ENCODE results near the gene ERC2. TPM values are rescaled to one million over a fixed set of nuclear protein-coding genes. Genes with fewer than 3 reads are reported as not detected.

The ERC2 gene
- total and polyA plus RNA-seq, 2 of the 8 experiments (the other 6 are each of a cell fraction or from before 2014, with no cell fraction given): 16.4 to 22.8 TPM

- H2BK15ac ChIP-seq (ENCODE audit: low read length): no peak overlapping the region
- H3K23me2 ChIP-seq (ENCODE audit: low read depth, low read length): no peaks in the 10 kb centered on the region
- no peak overlapping the region for H2BK5ac ChIP-seq (ENCODE audit: low read depth, low read length)
- H3K9me3 ChIP-seq (ENCODE audit: insufficient read depth in 2 of 2, low read depth in 1 of 2, low read length in 1 of 2): no peaks in the 10 kb centered on the region
- ChIA-PET POLR2A (ENCODE audit: partially characterized antibody) (interaction anchor here (1.0 to 1.3 kb wide), 2 partner anchors 9 to 11 kb away, joined by 3 to 6 read pairs; no protein-coding TSS in a partner anchor), CTCF (ENCODE audit: partially characterized antibody) (interaction anchor here (0.6 to 1.3 kb wide), 4 partner anchors 9 to 56 kb away, joined by 3 to 4 read pairs (median 4); no protein-coding TSS in a partner anchor)
- TF ChIP-seq USF2 (IDR thresholded peaks at IDR 0.05; ENCODE audit: low read length) (no peak), SIN3A (conservative IDR thresholded peaks at IDR 0.05 in 1 of 2, IDR thresholded peaks at IDR 0.05 in 1 of 2; ENCODE audit: low read depth in 1 of 2, low read length in 2 of 2) (no peak)
- FAIRE-seq (no peak), DNase-seq (ENCODE audit: low read depth in 1 of 2, low spot score in 2 of 2) (no peak)
- H3K27me3 ChIP-seq (replicated peaks in 1 of 4; ENCODE audit: control insufficient read depth in 3 of 4, extremely low read depth in 1 of 4, insufficient read depth in 3 of 4, low read length in 3 of 4): no peaks in the 10 kb centered on the region
- no peak overlapping the region for H3K27ac ChIP-seq (ENCODE audit: low read depth, low read length)
- no peak overlapping the region for H3K18ac ChIP-seq (ENCODE audit: extremely low read depth, low read length)
- no peak overlapping the region for H2BK120ac ChIP-seq (replicated peaks; ENCODE audit: low read depth, low read length)
- no peak overlapping the region for H2BK12ac ChIP-seq (ENCODE audit: low read depth, low read length)
- no peaks in the 10 kb centered on the region for H4K20me1 ChIP-seq (replicated peaks in 1 of 2; ENCODE audit: control insufficient read depth in 1 of 2, insufficient read depth in 2 of 2, low read length in 2 of 2)
- no peaks in the 10 kb centered on the region for H3K79me1 ChIP-seq (ENCODE audit: low read depth, low read length)
- H3K9ac ChIP-seq (replicated peaks in 1 of 4; ENCODE audit: extremely low read depth in 1 of 4, low read depth in 3 of 4, low read length in 3 of 4): no peak overlapping the region
- peaks cover 0 to 19% (median 13%) of the 10 kb centered on the region in 4 experiments for H3K4me1 ChIP-seq (replicated peaks in 1 of 4; ENCODE audit: control insufficient read depth in 3 of 4, insufficient read depth in 4 of 4, low read length in 3 of 4)
- 68% methylated on average over 4 of the region's 4 CpGs; no CpG with 5 or more reads in 1 of the 2 experiments for WGBS, 2 experiments (ENCODE audit: extremely low coverage in 1 of 2, insufficient coverage in 1 of 2, insufficient read length in 1 of 2, insufficient replicate concordance in 2 of 2, low coverage in 1 of 2, low lambda C conversion rate in 2 of 2, missing lambda C conversion rate in 1 of 2)
- H3K14ac ChIP-seq (ENCODE audit: insufficient read length): no peak overlapping the region
- no peak overlapping the region for H2AK5ac ChIP-seq (ENCODE audit: low read depth, low read length)
- H3K4ac ChIP-seq (replicated peaks; ENCODE audit: insufficient read length, low read depth, low read length): no peak overlapping the region
- no peak overlapping the region for H4K8ac ChIP-seq (ENCODE audit: extremely low read depth, insufficient read depth, low read length)
- H3K79me2 ChIP-seq (ENCODE audit: control insufficient read depth in 1 of 2, insufficient read depth in 2 of 2, low read length in 2 of 2): no peaks in the 10 kb centered on the region
- no peak overlapping the region for H2AFZ ChIP-seq (ENCODE audit: low read length)
- H2BK20ac ChIP-seq (ENCODE audit: low read length): no peak overlapping the region
- H4K91ac ChIP-seq (replicated peaks; ENCODE audit: insufficient read length, low read length): no peak overlapping the region
- H3K56ac ChIP-seq (replicated peaks; ENCODE audit: insufficient read length, low read depth, low read length): no peak overlapping the region
- H3K36me3 ChIP-seq (ENCODE audit: control insufficient read depth in 2 of 4, insufficient read depth in 4 of 4, low read length in 3 of 4): no peaks in the 10 kb centered on the region
- H3K23ac ChIP-seq (ENCODE audit: insufficient read length): no peak overlapping the region
- H3K4me3 ChIP-seq (ENCODE audit: extremely low read depth in 1 of 4, insufficient read depth in 2 of 4, low read depth in 3 of 4, low read length in 4 of 4): no peak overlapping the region; a peak in 1 of 8 replicates
- no peak overlapping the region for H4K5ac ChIP-seq (ENCODE audit: insufficient read length, low read depth, low read length)
- H3K4me2 ChIP-seq (ENCODE audit: insufficient read depth in 1 of 2, low read depth in 2 of 2, low read length in 2 of 2): peak overlapping the region; percentile 40 to 45; a peak in 3 of 4 replicates
Measured at GRCh38 chr3:55691141-55691540, 777.1 kb downstream of the ERC2 start.

Data from H1 (cell line).